Measurements from ENCODE around the gene TCEANC2. TPM values are rescaled to one million over a fixed set of nuclear protein-coding genes. Genes with fewer than 3 reads are reported as not detected.

The TCEANC2 gene
- total and polyA plus RNA-seq, 2 experiments from 2014 or later = 6.0 to 6.3 TPM

GRCh38 chr1:54086754-54087153, 33.3 kb downstream of the TCEANC2 start:
- no peak overlapping the region for H3K4me2 ChIP-seq
- Mint-ChIP-seq H3K9me3 (no peaks in the 10 kb centered on the region), H3K27me3 (ENCODE audit: insufficient read depth, low read depth, poor library complexity) (no peaks in the 10 kb centered on the region), H3K4me1 (peaks cover 7% of the 10 kb centered on the region; the same call in 2 of the 3 replicates), H3K27ac (no peak overlapping the region), H3K36me3 (ENCODE audit: low read depth) (no peaks in the 10 kb centered on the region), H3K4me3 (no peak overlapping the region)
- H3K4me1 ChIP-seq (ENCODE audit: insufficient read depth) = no peaks in the 10 kb centered on the region; the same call in 1 of the 2 replicates
- no peak for ATAC-seq
- no peak overlapping the region for H3K4me3 ChIP-seq
- no peaks in the 10 kb centered on the region for H3K36me3 ChIP-seq (ENCODE audit: insufficient read depth)
- H3F3A ChIP-seq (replicated peaks; ENCODE audit: low read depth) = no peaks in the 10 kb centered on the region
- H4K20me1 ChIP-seq (replicated peaks; ENCODE audit: insufficient read depth) = no peaks in the 10 kb centered on the region
- H3K79me2 ChIP-seq (replicated peaks; ENCODE audit: insufficient read depth) = no peaks in the 10 kb centered on the region
- H2AFZ ChIP-seq = no peak overlapping the region
- TF ChIP-seq, protein P1, sequence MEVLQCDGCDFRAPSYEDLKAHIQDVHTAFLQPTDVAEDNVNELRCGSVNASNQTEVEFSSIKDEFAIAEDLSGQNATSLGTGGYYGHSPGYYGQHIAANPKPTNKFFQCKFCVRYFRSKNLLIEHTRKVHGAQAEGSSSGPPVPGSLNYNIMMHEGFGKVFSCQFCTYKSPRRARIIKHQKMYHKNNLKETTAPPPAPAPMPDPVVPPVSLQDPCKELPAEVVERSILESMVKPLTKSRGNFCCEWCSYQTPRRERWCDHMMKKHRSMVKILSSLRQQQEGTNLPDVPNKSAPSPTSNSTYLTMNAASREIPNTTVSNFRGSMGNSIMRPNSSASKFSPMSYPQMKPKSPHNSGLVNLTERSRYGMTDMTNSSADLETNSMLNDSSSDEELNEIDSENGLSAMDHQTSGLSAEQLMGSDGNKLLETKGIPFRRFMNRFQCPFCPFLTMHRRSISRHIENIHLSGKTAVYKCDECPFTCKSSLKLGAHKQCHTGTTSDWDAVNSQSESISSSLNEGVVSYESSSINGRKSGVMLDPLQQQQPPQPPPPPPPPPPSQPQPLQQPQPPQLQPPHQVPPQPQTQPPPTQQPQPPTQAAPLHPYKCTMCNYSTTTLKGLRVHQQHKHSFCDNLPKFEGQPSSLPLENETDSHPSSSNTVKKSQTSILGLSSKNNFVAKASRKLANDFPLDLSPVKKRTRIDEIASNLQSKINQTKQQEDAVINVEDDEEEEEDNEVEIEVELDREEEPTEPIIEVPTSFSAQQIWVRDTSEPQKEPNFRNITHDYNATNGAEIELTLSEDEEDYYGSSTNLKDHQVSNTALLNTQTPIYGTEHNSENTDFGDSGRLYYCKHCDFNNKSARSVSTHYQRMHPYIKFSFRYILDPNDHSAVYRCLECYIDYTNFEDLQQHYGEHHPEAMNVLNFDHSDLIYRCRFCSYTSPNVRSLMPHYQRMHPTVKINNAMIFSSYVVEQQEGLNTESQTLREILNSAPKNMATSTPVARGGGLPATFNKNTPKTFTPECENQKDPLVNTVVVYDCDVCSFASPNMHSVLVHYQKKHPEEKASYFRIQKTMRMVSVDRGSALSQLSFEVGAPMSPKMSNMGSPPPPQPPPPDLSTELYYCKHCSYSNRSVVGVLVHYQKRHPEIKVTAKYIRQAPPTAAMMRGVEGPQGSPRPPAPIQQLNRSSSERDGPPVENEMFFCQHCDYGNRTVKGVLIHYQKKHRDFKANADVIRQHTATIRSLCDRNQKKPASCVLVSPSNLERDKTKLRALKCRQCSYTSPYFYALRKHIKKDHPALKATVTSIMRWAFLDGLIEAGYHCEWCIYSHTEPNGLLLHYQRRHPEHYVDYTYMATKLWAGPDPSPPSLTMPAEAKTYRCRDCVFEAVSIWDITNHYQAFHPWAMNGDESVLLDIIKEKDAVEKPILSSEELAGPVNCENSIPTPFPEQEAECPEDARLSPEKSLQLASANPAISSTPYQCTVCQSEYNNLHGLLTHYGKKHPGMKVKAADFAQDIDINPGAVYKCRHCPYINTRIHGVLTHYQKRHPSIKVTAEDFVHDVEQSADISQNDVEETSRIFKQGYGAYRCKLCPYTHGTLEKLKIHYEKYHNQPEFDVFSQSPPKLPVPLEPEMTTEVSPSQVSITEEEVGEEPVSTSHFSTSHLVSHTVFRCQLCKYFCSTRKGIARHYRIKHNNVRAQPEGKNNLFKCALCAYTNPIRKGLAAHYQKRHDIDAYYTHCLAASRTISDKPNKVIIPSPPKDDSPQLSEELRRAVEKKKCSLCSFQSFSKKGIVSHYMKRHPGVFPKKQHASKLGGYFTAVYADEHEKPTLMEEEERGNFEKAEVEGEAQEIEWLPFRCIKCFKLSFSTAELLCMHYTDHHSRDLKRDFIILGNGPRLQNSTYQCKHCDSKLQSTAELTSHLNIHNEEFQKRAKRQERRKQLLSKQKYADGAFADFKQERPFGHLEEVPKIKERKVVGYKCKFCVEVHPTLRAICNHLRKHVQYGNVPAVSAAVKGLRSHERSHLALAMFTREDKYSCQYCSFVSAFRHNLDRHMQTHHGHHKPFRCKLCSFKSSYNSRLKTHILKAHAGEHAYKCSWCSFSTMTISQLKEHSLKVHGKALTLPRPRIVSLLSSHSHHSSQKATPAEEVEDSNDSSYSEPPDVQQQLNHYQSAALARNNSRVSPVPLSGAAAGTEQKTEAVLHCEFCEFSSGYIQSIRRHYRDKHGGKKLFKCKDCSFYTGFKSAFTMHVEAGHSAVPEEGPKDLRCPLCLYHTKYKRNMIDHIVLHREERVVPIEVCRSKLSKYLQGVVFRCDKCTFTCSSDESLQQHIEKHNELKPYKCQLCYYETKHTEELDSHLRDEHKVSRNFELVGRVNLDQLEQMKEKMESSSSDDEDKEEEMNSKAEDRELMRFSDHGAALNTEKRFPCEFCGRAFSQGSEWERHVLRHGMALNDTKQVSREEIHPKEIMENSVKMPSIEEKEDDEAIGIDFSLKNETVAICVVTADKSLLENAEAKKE (CRISPR knock-in tag; IDR thresholded peaks at IDR 0.05) = no peak
- TF ChIP-seq NANOG (IDR thresholded peaks at IDR 0.05; ENCODE audit: borderline replicate concordance) = no peak
- TF ChIP-seq ZNF114 (CRISPR knock-in tag; IDR thresholded peaks at IDR 0.05) = no peak
- TF ChIP-seq POLR2AphosphoS5 (IDR thresholded peaks at IDR 0.05; ENCODE audit: low read depth) = no peak
- no peak for TF ChIP-seq JUNB (IDR thresholded peaks at IDR 0.05; ENCODE audit: unreplicated experiment)
- no peak for TF ChIP-seq CREB1 (CRISPR knock-in tag; IDR thresholded peaks at IDR 0.05; ENCODE audit: low read depth)
- no peak for TF ChIP-seq STAT1 (IDR thresholded peaks at IDR 0.05; ENCODE audit: unreplicated experiment)
- TF ChIP-seq, protein P2, sequence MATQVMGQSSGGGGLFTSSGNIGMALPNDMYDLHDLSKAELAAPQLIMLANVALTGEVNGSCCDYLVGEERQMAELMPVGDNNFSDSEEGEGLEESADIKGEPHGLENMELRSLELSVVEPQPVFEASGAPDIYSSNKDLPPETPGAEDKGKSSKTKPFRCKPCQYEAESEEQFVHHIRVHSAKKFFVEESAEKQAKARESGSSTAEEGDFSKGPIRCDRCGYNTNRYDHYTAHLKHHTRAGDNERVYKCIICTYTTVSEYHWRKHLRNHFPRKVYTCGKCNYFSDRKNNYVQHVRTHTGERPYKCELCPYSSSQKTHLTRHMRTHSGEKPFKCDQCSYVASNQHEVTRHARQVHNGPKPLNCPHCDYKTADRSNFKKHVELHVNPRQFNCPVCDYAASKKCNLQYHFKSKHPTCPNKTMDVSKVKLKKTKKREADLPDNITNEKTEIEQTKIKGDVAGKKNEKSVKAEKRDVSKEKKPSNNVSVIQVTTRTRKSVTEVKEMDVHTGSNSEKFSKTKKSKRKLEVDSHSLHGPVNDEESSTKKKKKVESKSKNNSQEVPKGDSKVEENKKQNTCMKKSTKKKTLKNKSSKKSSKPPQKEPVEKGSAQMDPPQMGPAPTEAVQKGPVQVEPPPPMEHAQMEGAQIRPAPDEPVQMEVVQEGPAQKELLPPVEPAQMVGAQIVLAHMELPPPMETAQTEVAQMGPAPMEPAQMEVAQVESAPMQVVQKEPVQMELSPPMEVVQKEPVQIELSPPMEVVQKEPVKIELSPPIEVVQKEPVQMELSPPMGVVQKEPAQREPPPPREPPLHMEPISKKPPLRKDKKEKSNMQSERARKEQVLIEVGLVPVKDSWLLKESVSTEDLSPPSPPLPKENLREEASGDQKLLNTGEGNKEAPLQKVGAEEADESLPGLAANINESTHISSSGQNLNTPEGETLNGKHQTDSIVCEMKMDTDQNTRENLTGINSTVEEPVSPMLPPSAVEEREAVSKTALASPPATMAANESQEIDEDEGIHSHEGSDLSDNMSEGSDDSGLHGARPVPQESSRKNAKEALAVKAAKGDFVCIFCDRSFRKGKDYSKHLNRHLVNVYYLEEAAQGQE (IDR thresholded peaks at IDR 0.05; ENCODE audit: unreplicated experiment) = no peak
- TF ChIP-seq EZH2phosphoT487 (IDR thresholded peaks at IDR 0.05; ENCODE audit: unreplicated experiment) = no peak
- no peak for TF ChIP-seq CTCF (conservative IDR thresholded peaks at IDR 0.05; ENCODE audit: low read depth in 2 of 2)
- no peak for TF ChIP-seq ZNF331 (CRISPR knock-in tag; IDR thresholded peaks at IDR 0.05; ENCODE audit: low read depth)
- TF ChIP-seq EZH2 (IDR thresholded peaks at IDR 0.05; ENCODE audit: low read depth, unreplicated experiment) = no peak
- H3K27me3 ChIP-seq (ENCODE audit: insufficient read depth) = no peaks in the 10 kb centered on the region
- no peak overlapping the region for H3K27ac ChIP-seq (ENCODE audit: low read depth)
- no peaks in the 10 kb centered on the region for H3K9me2 ChIP-seq (ENCODE audit: insufficient read depth)
- no peak for DNase-seq (ENCODE audit: low spot score)
